ENCODE measurements around the gene RTP3. TPM values are rescaled to one million over a fixed set of nuclear protein-coding genes. Genes with fewer than 3 reads are reported as not detected.

Gene RTP3
- total and polyA plus RNA-seq, 2 of the 8 experiments (the other 6 are each of a cell fraction or from before 2014, with no cell fraction given): 0.08 TPM; not detected in 1

GRCh38 chr3:46508850-46509591 is 11.2 kb downstream of the RTP3 start:
- Histone ChIP-seq H3K79me1 (ENCODE audit: low read depth, low read length) (no peaks in the 10 kb centered on the region), H3K4ac (replicated peaks; ENCODE audit: insufficient read length, low read depth, low read length) (no peak overlapping the region), H3K23ac (ENCODE audit: insufficient read length) (no peak overlapping the region), H3K27me3 (replicated peaks in 1 of 4; ENCODE audit: control insufficient read depth in 3 of 4, extremely low read depth in 1 of 4, insufficient read depth in 3 of 4, low read length in 3 of 4) (no peaks in the 10 kb centered on the region; a peak in 2 of 7 replicates), H2BK15ac (ENCODE audit: low read length) (0 out of 2 replicates have a peak overlapping the region, but pooled peaks have one; percentile 37), H2AFZ (ENCODE audit: low read length) (no peak overlapping the region), H3K4me3 (ENCODE audit: extremely low read depth in 1 of 4, insufficient read depth in 2 of 4, low read depth in 3 of 4, low read length in 4 of 4) (no peak overlapping the region), H4K91ac (replicated peaks; ENCODE audit: insufficient read length, low read length) (no peak overlapping the region), H3K4me2 (ENCODE audit: insufficient read depth in 1 of 2, low read depth in 2 of 2, low read length in 2 of 2) (no peak overlapping the region), H2BK20ac (ENCODE audit: low read length) (no peak overlapping the region), H2BK5ac (ENCODE audit: low read depth, low read length) (no peak overlapping the region), H3K23me2 (ENCODE audit: low read depth, low read length) (no peaks in the 10 kb centered on the region), H3K9ac (replicated peaks in 1 of 4; ENCODE audit: extremely low read depth in 1 of 4, low read depth in 3 of 4, low read length in 3 of 4) (no peak overlapping the region), H3K18ac (ENCODE audit: extremely low read depth, low read length) (no peak overlapping the region), H3K14ac (ENCODE audit: insufficient read length) (no peak overlapping the region), H3K9me3 (ENCODE audit: insufficient read depth in 2 of 2, low read depth in 1 of 2, low read length in 1 of 2) (no peaks in the 10 kb centered on the region), H3K27ac (ENCODE audit: low read depth, low read length) (no peak overlapping the region), H4K20me1 (replicated peaks in 1 of 2; ENCODE audit: control insufficient read depth in 1 of 2, insufficient read depth in 2 of 2, low read length in 2 of 2) (no peaks in the 10 kb centered on the region), H3K79me2 (ENCODE audit: control insufficient read depth in 1 of 2, insufficient read depth in 2 of 2, low read length in 2 of 2) (no peaks in the 10 kb centered on the region), H3K4me1 (replicated peaks in 1 of 4; ENCODE audit: control insufficient read depth in 3 of 4, insufficient read depth in 4 of 4, low read length in 3 of 4) (peaks cover 5 to 14% (median 8%) of the 10 kb centered on the region in 4 experiments), H4K8ac (ENCODE audit: extremely low read depth, insufficient read depth, low read length) (no peak overlapping the region), H3K56ac (replicated peaks; ENCODE audit: insufficient read length, low read depth, low read length) (no peak overlapping the region), H4K5ac (ENCODE audit: insufficient read length, low read depth, low read length) (no peak overlapping the region), H2BK120ac (replicated peaks; ENCODE audit: low read depth, low read length) (no peak overlapping the region), H2BK12ac (ENCODE audit: low read depth, low read length) (no peak overlapping the region), H3K36me3 (ENCODE audit: control insufficient read depth in 2 of 4, insufficient read depth in 4 of 4, low read length in 3 of 4) (no peaks in the 10 kb centered on the region), H2AK5ac (ENCODE audit: low read depth, low read length) (no peak overlapping the region)
- POLR2A ChIA-PET (ENCODE audit: partially characterized antibody): interaction anchor here (0.9 to 1.6 kb wide), 4 partner anchors 13 to 67 kb away, joined by 3 to 6 read pairs (median 3); no protein-coding TSS in a partner anchor
- FAIRE-seq (no peak), DNase-seq (ENCODE audit: low read depth in 1 of 2, low spot score in 2 of 2) (no peak)
- 96% methylated on average over 4 of the region's 4 CpGs; no CpG with 5 or more reads in 1 of the 2 experiments for WGBS, 2 experiments (ENCODE audit: extremely low coverage in 1 of 2, insufficient coverage in 1 of 2, insufficient read length in 1 of 2, insufficient replicate concordance in 2 of 2, low coverage in 1 of 2, low lambda C conversion rate in 2 of 2, missing lambda C conversion rate in 1 of 2)
- no peak for TF ChIP-seq EGR1 (IDR thresholded peaks at IDR 0.05; ENCODE audit: borderline replicate concordance, low read depth, low read length)
- TF ChIP-seq, protein P1, sequence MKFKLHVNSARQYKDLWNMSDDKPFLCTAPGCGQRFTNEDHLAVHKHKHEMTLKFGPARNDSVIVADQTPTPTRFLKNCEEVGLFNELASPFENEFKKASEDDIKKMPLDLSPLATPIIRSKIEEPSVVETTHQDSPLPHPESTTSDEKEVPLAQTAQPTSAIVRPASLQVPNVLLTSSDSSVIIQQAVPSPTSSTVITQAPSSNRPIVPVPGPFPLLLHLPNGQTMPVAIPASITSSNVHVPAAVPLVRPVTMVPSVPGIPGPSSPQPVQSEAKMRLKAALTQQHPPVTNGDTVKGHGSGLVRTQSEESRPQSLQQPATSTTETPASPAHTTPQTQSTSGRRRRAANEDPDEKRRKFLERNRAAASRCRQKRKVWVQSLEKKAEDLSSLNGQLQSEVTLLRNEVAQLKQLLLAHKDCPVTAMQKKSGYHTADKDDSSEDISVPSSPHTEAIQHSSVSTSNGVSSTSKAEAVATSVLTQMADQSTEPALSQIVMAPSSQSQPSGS (IDR thresholded peaks at IDR 0.05; ENCODE audit: low read length): no peak
- no peak for TF ChIP-seq SP1 (IDR thresholded peaks at IDR 0.05; ENCODE audit: low read depth, low read length)
- no peak for TF ChIP-seq SIX5 (IDR thresholded peaks at IDR 0.05; ENCODE audit: low read depth, low read length)
- TF ChIP-seq NRF1 (IDR thresholded peaks at IDR 0.05; ENCODE audit: low read depth, low read length): no peak
- TF ChIP-seq ASH2L (IDR thresholded peaks at IDR 0.05; ENCODE audit: low read length): no peak
- CTCF ChIA-PET (ENCODE audit: partially characterized antibody): interaction anchor here (0.8 to 1.9 kb wide), 5 partner anchors 9 to 74 kb away, joined by 3 to 8 read pairs (median 4); no protein-coding TSS in a partner anchor
